Stimulated activated naive CD8-positive, alpha-beta T cell treated with anti-CD3 and anti-CD28 coated beads, Interleukin-15, amount 100 ng/mL, for 72 hours (primary cell): ENCODE results near the gene CD3D.
A peak's percentile ranks its signal among the peaks of the same experiment; 100 is the strongest.

Source experiments
- ATAC-seq: fragments of 150-1000 bp; cut with Tn5 transposase; 2 replicates; pipeline ENCODE4 v1.10.0; 2021; ENCODE audit warnings: mild to moderate bottlenecking, moderate library complexity
- DNase-seq, 2 donors: peaks; one replicate each; pipeline ENCODE4 v3.0.0; 2021 to 2022
- H3K27ac Mint-ChIP-seq, 2 donors: one replicate each; pipeline ENCODE4 v1.8.0; 2022; ENCODE audit warnings: mild to moderate bottlenecking in 2 of 2, mixed read lengths in 2 of 2, moderate library complexity in 2 of 2
- H3K27me3 Mint-ChIP-seq: one replicate; pipeline ENCODE4 v1.8.0; 2022; ENCODE audit warnings: mixed read lengths
- H3K4me1 Mint-ChIP-seq: one replicate; pipeline ENCODE4 v1.8.0; 2022; ENCODE audit warnings: mild to moderate bottlenecking, mixed read lengths
- H3K4me3 Mint-ChIP-seq, 2 donors: one replicate each; pipeline ENCODE4 v1.8.0; 2022; ENCODE audit warnings: mild to moderate bottlenecking in 2 of 2, mixed read lengths in 2 of 2, moderate library complexity in 1 of 2
- H3K9me3 Mint-ChIP-seq, 2 donors: one replicate each; pipeline ENCODE4 v1.8.0; 2022; ENCODE audit warnings: mixed read lengths in 2 of 2

The CD3D gene

DNA sequence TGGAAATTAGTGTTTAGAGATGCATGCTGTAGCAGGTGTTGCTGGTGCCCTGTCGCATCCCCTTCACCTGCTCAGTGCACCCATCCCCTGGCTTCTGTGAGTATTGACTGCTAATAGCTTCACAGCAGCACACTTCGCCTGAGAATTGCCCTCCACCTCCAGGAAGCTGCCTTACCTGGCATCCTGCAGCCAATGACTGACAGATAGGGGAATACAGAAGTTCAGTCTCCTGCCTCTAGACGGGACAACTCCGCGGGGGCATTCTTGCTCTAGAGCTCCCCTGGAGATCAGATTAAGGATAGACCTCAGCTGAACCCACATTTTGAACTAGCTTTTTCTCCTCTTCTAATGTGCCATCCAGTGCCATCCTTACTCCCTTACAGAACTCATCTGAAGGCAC lies 47.3 kb downstream of the CD3D start:
- peaks cover 25% of the 10 kb centered on the region for H3K4me1 Mint-ChIP-seq
- H3K27ac Mint-ChIP-seq: no peak overlapping the region
- H3K27me3 Mint-ChIP-seq: no peaks in the 10 kb centered on the region
- DNase-seq: no peak
- H3K4me3 Mint-ChIP-seq: no peak overlapping the region
- peak; percentile 31 for ATAC-seq
- H3K9me3 Mint-ChIP-seq: peaks cover 0 to under 1% of the 10 kb centered on the region in 2 donors

DNA sequence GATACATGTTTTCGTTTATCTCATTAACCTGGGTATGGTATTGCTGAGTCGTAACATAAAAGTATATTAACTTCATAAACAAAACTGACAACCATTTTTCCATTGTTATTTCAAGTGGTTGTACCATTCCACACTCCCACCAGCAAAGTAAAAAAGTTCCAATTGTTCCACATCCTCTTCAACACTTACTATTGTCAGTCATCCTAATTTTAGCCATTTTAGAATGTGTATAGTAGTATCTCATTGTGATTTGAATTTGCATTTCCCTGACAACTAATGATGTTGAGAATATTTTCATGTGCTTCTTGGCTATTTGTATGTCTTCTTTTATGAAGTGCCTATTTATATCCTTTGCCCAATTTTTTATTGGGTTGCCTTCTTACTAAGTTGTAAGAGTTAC lies 48.5 kb downstream of the CD3D start:
- ATAC-seq (no peak), DNase-seq (no peak)
- Mint-ChIP-seq H3K27me3 (no peaks in the 10 kb centered on the region), H3K27ac (no peak overlapping the region), H3K9me3 (peaks cover 4 to 7% of the 10 kb centered on the region in 2 donors), H3K4me1 (peaks cover 30% of the 10 kb centered on the region), H3K4me3 (no peak overlapping the region)

DNA sequence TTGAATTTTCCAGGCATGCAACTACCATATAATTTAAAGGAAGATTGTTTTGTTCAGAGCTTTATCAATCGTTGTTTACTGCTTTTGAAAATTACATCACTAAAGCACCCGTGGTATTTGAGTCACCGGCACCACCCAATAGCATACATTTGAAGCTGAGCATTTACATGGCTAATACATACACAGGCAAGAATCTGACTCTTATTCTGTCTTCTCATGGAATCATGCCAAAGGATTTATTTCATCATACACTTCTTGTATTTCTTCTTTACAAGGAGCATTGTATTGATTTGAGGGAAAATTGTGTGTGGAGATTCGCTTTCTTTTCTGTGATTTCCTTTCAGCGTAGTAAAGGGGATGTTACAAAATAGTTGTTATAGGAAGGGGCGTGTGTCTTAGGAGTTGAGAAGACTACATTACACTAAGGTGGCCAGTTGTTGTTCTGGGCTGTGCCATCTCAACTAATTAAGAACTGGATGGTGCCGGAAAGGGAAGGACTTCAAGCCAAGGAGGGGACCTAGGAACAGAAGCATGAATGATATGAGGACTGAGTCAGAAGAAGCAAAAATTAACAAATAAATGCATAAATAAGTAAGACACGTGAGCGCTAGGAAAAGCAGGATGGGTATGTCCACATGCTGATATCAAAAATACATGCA lies 50.9 kb downstream of the CD3D start:
- DNase-seq (no peak), ATAC-seq (no peak)
- Mint-ChIP-seq H3K4me3 (no peak overlapping the region), H3K9me3 (peaks cover 4 to 7% of the 10 kb centered on the region in 2 donors), H3K27ac (no peak overlapping the region), H3K27me3 (no peaks in the 10 kb centered on the region), H3K4me1 (peaks cover 38% of the 10 kb centered on the region)

DNA sequence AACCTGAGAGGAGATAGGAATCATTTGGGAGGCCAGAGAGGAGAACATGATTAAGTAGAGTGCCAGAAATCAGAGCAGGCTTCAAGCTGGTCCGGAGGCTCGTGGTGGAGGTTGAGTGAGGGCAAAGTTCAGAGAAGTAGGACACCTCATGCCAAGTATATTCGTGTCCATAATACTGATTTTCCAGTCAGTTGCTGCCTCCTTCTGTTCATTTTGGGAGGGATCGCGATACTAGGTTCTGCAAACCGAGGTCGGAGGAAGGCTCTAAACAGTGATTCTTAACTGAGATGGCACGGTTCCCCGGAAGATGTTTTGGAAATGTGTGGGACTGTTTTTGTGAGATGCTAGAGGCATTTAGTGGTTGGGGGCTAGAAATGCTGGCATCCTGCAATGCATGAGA lies 51.6 kb downstream of the CD3D start:
- peak; percentile 87 for ATAC-seq
- Mint-ChIP-seq H3K27me3 (no peaks in the 10 kb centered on the region), H3K27ac (peak overlapping the region in 1 of 2 donors; percentile 5), H3K4me1 (peaks cover 39% of the 10 kb centered on the region), H3K4me3 (peak overlapping the region in 1 of 2 donors; percentile 44), H3K9me3 (peaks cover 4 to 7% of the 10 kb centered on the region in 2 donors)
- DNase-seq: peak; percentile 30 to 50

DNA sequence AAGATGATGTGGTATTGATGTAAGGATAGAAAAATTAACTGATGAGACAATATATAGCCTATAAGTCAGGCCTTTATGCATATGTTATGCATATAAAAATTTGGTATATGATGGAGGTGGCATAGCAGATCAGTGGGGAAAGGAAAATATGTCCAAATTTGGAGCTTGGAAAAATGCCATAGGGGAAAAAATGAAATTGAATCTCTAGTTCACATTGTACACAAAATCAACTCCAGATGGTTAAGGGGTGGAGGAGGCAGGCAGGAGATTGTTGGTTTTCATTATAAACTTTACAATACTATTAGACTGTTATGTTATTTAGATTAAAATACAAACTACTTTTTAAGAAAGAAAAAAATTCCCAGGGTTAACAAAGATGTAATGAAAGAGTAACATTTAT lies 53.1 kb downstream of the CD3D start:
- H3K4me1 Mint-ChIP-seq: peaks cover 35% of the 10 kb centered on the region
- H3K9me3 Mint-ChIP-seq: peaks cover 4 to 7% of the 10 kb centered on the region in 2 donors
- H3K27me3 Mint-ChIP-seq: no peaks in the 10 kb centered on the region
- ATAC-seq: no peak
- no peak for DNase-seq
- H3K4me3 Mint-ChIP-seq: no peak overlapping the region
- no peak overlapping the region for H3K27ac Mint-ChIP-seq
